OCI-LY1 (cell line): ENCODE results near the gene CBR3.

Experiments
- H2AFZ ChIP-seq: fragments of 200-600 bp; sonication (generic), shearing (Covaris generic); 2 replicates; pipeline ENCODE4 v1.6.0; 2014; ENCODE audit warnings: antibody characterized with exemption, mild to moderate bottlenecking, low read length
- H3F3A ChIP-seq: fragments of 200-600 bp; sonication (generic), shearing (Covaris generic); 2 replicates; pipeline ENCODE4 v1.6.0; 2014; ENCODE audit warnings: mild to moderate bottlenecking, antibody characterized with exemption, low read length, moderate library complexity; ENCODE audit not compliant: insufficient read depth
- H3K27ac ChIP-seq: fragments of 200-600 bp; sonication (generic); 2 replicates; pipeline ENCODE4 v1.5.1; 2014; ENCODE audit warnings: low read length, mixed run types, mild to moderate bottlenecking, low read depth; ENCODE audit not compliant: poor library complexity, severe bottlenecking
- H3K27me3 ChIP-seq: fragments of 200-600 bp; sonication (generic); 2 replicates; pipeline ENCODE4 v1.6.0; 2014; ENCODE audit warnings: antibody characterized with exemption, mild to moderate bottlenecking, low read length, moderate library complexity; ENCODE audit not compliant: insufficient read depth
- H3K36me3 ChIP-seq: fragments of 200-600 bp; sonication (generic); 2 replicates; pipeline ENCODE4 v1.6.1; 2014; ENCODE audit warnings: mild to moderate bottlenecking, antibody characterized with exemption, low read length, moderate library complexity, mixed read lengths; ENCODE audit not compliant: insufficient read depth
- H3K4me1 ChIP-seq: fragments of 200-600 bp; sonication (generic); 2 replicates; pipeline ENCODE4 v1.5.1; 2014; ENCODE audit warnings: mild to moderate bottlenecking, low read length, moderate library complexity; ENCODE audit not compliant: insufficient read depth, severe bottlenecking
- H3K4me2 ChIP-seq: fragments of 200-600 bp; sonication (generic), shearing (Covaris generic); 2 replicates; pipeline ENCODE4 v1.6.1; 2014; ENCODE audit warnings: low read length
- H3K4me3 ChIP-seq: fragments of 200-600 bp; sonication (generic); 2 replicates; pipeline ENCODE4 v1.5.1; 2014; ENCODE audit warnings: low read length, low read depth, mild to moderate bottlenecking, mixed read lengths; ENCODE audit not compliant: poor library complexity, severe bottlenecking
- H3K79me2 ChIP-seq: fragments of 200-600 bp; shearing (Covaris generic); 2 replicates; pipeline ENCODE4 v1.6.1; 2016; ENCODE audit warnings: mixed run types, low read length, mixed read lengths; ENCODE audit not compliant: insufficient read depth
- H3K9ac ChIP-seq: fragments of 200-600 bp; sonication (generic), shearing (Covaris generic); 2 replicates; pipeline ENCODE4 v1.6.1; 2014; ENCODE audit warnings: mild to moderate bottlenecking, low read length, mixed read lengths
- H3K9me2 ChIP-seq: fragments of 200-600 bp; sonication (generic), shearing (Covaris generic); 2 replicates; pipeline ENCODE4 v1.6.1; 2014; ENCODE audit warnings: low read depth, mild to moderate bottlenecking, low read length, mixed read lengths
- H3K9me3 ChIP-seq: fragments of 200-600 bp; shearing (Covaris generic); 2 replicates; pipeline ENCODE4 v1.6.1; 2014; ENCODE audit warnings: low read length, mixed read lengths
- H4K20me1 ChIP-seq: fragments of 200-600 bp; sonication (generic), shearing (Covaris generic); 2 replicates; pipeline ENCODE4 v1.6.0; 2016; ENCODE audit warnings: mild to moderate bottlenecking, low read length; ENCODE audit not compliant: insufficient read depth
- CTCF ChIP-seq: fragments of 200-600 bp; sonication (generic), shearing (Covaris generic); IDR thresholded peaks from 2 replicates; pipeline ENCODE4 v1.5.1; 2017; ENCODE audit warnings: mild to moderate bottlenecking, antibody characterized with exemption, low read length, moderate library complexity, mixed read lengths
- EZH2 ChIP-seq: fragments of 200-600 bp; sonication (generic), shearing (Covaris generic); IDR thresholded peaks from 2 replicates; pipeline ENCODE4 v1.8.0; 2017; ENCODE audit warnings: borderline replicate concordance, mixed run types, mild to moderate bottlenecking, antibody characterized with exemption, low read length, moderate library complexity, mixed read lengths

Gene CBR3

GRCh38 chr21:36092681-36093080 lies 42.2 kb upstream of the CBR3 start:
- Histone ChIP-seq H3K27ac (no peak overlapping the region), H3K4me2 (no peak overlapping the region), H3K4me1 (no peaks in the 10 kb centered on the region), H3K9me3 (peaks cover 6% of the 10 kb centered on the region; the same call in 1 of the 2 replicates), H2AFZ (no peak overlapping the region), H3K79me2 (no peaks in the 10 kb centered on the region), H3K36me3 (no peaks in the 10 kb centered on the region), H3K9me2 (no peaks in the 10 kb centered on the region), H3F3A (no peaks in the 10 kb centered on the region), H3K9ac (no peak overlapping the region), H3K27me3 (peaks cover 9% of the 10 kb centered on the region; the same call in 1 of the 2 replicates), H3K4me3 (no peak overlapping the region), H4K20me1 (no peaks in the 10 kb centered on the region)
- no peak for TF ChIP-seq CTCF
- no peak for TF ChIP-seq EZH2

GRCh38 chr21:36093512-36093911 lies 41.4 kb upstream of the CBR3 start:
- TF ChIP-seq EZH2 (no peak), CTCF (no peak)
- no peak overlapping the region for H3K4me2 ChIP-seq
- H3K79me2 ChIP-seq: no peaks in the 10 kb centered on the region
- H4K20me1 ChIP-seq: no peaks in the 10 kb centered on the region
- H3K27me3 ChIP-seq: peaks cover 9% of the 10 kb centered on the region; the same call in 1 of the 2 replicates
- H3K36me3 ChIP-seq: no peaks in the 10 kb centered on the region
- peaks cover 6% of the 10 kb centered on the region; the same call in 1 of the 2 replicates for H3K9me3 ChIP-seq
- no peak overlapping the region for H3K27ac ChIP-seq
- no peak overlapping the region for H2AFZ ChIP-seq
- H3K4me3 ChIP-seq: no peak overlapping the region
- H3K9me2 ChIP-seq: no peaks in the 10 kb centered on the region
- no peak overlapping the region for H3K9ac ChIP-seq
- H3F3A ChIP-seq: no peaks in the 10 kb centered on the region
- no peaks in the 10 kb centered on the region for H3K4me1 ChIP-seq

- Histone ChIP-seq H3K9ac (no peak overlapping the region), H3K79me2 (no peaks in the 10 kb centered on the region), H3K4me1 (no peaks in the 10 kb centered on the region), H3K36me3 (no peaks in the 10 kb centered on the region), H4K20me1 (no peaks in the 10 kb centered on the region), H3K27me3 (peaks cover 9% of the 10 kb centered on the region; the same call in 1 of the 2 replicates), H3F3A (no peaks in the 10 kb centered on the region), H3K9me2 (no peaks in the 10 kb centered on the region), H3K4me3 (no peak overlapping the region), H3K9me3 (peaks cover 6% of the 10 kb centered on the region; the same call in 1 of the 2 replicates), H3K4me2 (no peak overlapping the region), H3K27ac (no peak overlapping the region), H2AFZ (no peak overlapping the region)
- TF ChIP-seq EZH2 (no peak), CTCF (no peak)
Observed at GRCh38 chr21:36096398-36097290, 38.2 kb upstream of the CBR3 start.
